ENCODE measurements around the gene ADAM15.

ADAM15 gene

DNA sequence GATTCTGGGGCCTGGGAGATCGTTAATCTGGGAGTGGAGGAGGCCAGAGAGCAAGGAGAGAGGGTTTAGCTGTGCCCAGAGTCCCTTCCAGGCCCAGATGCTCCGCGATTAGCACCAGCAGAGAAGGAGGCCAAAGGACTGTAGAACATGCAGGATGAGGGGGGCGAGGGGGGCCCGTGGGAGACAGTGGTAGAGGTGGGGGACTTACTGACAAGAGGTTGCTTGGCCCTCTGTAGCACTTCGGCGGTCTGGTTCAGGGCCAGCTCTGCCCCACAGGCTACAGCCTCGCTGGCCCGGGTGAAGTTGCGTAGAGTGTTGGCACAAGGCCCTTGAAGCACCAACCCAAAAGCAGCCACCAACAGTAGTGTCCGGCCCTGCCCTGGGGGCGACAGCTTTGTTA, 18.2 kb upstream of the ADAM15 start:
- DNase-seq: no peak

DNA sequence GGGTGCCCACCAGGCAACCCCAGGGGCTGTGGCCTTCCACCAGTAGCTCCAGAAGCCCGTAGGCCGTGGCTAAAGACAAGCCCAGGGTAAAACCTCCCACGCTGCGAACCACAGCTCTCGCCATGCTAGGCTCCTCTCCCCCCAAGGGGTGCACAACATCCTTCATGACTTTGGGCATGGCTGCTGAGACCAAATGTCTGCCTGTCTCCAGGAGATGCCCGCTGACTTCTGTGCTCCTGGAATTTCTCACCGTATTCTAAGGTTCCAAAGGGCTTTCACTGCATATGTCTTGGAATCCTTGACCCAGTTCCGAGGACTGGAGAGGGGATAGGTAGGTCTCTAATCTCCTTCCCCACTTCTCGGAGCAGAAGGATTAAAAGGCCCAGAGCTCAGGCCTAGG, 17.6 kb upstream of the ADAM15 start, which contains the start of the genes DCST1 and DCST2:
Gene DCST1 (plus strand): TSS at position 301 of the 400 bp plus-strand sequence. CDS start 213 bp downstream, outside the sequence.
Gene DCST2 (minus strand): TSS at position 258 of the 400 bp plus-strand sequence. CDS start 80 bp downstream, at position 178.
- DNase-seq: no peak

DNA sequence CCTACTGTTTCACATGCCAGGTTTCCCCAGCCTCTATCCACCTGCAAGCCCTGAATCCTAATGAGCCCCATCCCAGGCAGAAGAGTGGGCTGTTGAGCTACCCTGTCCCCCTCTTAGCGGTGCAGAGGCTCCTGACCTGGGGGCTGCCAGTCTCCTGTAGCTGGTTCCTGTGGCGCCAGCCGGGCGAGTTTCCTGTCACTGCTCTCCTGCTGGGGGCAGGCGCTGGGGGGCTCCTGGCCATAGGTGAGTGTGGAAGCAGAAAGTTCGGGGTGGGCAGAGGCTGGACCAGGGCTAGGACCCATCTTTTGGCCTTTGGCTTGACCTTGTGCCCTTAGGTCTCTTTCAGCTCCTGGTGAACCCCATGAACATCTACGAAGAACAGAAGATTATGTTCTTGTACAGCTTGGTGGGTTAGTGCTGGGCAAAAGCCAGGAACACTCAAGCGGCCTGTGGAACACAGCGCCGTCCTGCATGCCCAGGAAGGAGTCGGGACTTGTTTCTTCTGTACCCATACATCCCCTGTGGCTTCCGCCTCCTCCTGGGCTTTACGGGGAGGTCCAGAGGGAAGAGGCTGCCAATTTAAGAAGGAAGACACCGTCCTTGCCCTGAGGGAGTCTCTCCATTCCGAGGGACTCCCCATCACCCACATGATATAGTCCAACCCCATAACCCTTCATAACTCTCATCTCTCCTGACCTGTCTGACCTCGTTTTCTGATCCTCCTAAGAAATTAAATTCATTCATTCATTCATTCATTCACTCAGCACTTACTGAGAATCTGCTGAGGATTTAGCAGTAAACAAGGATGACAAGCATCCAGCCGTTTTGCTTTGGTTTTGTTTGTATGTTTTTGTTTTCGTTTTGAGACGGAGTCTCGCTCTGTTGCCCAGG, 16.6 kb upstream of the ADAM15 start:
- DNase-seq: no peak

DNA sequence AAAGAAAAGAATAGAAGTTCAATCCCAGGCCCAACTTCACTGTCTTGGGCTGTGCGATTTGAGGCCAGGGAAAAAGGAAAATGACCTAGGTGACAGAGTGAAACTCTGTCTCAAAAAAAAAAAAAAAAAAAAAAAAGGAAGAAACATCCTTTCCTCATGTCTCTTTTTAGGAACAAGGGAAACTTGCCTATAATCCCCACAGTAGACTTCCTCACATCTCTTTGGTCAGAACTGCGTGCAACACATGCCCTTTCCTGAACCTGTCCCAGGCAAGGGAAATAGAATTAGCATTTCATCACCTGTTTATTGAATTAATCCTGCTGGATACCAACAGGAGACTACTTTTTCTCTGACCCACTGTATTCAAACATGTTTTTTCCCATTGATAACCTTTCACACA, 15.2 kb upstream of the ADAM15 start:
- DNase-seq: no peak

DNA sequence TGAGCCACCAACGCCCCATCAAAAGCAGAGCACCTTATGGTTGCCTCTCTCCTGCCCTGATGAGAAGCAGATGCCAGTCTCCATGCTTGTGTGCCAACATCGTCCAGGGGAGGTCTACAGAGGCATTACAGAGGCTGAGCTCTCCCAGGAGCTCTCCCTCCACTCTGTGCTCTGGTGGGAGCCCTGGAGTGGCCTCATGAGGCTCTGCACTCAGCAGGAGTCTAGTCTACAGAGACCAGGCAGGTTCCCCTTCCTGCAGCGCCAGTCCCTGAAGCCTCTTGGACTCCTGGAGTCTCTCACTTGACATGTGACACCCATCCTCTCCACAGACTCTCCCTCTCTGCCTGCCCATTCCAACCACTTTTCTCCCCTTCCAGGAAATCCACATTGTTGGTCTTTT, 14.1 kb upstream of the ADAM15 start:
- no peak for DNase-seq

DNA sequence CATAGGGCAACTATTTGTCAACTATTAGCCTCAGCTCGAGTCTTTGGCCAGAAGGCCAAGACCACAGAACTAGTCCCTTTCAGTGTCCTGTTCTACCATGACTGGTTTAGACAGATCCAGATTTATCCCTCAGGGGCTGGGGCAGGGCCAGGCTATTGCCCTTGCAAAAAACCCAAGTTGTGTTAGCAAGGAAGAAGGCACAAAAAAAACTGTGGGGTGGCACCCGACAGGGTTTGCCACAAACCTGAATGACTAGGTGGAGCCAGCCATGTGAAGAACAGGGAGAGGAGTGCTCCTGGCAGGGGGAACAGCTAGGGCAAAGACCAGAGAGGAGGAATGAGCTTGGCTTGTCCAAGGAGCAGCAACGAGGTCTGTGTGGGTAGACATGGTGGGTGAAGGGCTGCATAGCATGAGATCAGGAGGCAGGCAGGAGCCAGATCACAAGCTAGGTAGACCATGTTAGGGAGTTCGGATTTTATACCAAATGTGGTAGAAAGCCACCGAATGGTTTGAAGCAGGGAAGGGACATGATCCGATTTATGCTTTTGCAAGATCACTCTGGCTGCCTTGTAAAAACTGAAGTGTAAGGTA, 13.2 kb upstream of the ADAM15 start:
- DNase-seq: no peak

DNA sequence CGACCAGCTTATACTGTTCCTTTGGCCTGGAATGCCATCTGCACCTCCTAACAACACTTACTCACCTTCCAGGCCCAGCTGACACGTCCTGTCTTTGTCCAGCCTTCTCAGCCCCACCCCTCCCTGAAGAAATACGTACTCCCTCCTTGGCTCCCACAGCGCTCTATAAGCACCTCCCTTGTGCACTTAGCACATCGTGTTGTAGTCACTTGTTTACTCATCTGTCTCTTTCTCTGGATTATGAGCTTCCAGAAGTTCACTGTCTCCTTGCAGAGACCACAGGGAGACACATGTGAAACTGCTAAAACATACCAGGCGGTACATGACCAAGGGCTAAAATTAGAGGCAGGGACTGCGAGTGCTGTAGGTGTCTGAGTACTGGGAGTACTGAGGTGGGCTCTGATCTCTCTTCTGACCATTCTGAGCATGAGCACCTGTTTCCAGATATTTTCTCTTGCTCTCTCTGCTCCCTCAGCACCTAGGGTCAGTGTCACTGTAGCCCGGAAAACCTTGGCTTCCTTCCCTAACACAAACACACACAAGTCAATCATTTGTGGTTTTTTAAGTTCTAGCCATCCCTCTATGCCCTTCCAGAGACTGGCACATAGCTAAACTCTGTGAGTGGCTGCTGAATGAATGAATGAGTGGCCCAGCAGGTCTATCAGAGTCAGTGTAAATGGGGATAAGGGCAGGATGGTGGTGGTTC, 12.4 kb upstream of the ADAM15 start:
- DNase-seq: no peak

DNA sequence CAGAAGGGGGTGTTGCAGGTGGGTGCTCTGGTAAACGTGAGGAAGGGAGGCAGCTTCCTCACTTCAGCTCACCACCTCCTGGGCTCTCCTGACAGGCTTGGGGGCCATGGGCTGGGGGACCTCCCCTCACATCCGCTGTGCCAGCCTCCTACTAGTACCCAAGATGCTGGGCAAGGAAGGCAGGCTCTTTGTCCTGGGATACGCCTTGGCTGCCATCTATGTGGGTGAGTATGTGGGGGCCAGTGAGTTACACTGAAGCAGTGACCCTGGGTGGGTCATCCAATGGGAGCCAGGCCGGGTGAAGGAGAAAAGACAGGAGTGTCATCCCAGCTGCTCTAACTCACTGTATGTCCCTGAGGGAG, 11.8 kb upstream of the ADAM15 start:
- DNase-seq: no peak

DNA sequence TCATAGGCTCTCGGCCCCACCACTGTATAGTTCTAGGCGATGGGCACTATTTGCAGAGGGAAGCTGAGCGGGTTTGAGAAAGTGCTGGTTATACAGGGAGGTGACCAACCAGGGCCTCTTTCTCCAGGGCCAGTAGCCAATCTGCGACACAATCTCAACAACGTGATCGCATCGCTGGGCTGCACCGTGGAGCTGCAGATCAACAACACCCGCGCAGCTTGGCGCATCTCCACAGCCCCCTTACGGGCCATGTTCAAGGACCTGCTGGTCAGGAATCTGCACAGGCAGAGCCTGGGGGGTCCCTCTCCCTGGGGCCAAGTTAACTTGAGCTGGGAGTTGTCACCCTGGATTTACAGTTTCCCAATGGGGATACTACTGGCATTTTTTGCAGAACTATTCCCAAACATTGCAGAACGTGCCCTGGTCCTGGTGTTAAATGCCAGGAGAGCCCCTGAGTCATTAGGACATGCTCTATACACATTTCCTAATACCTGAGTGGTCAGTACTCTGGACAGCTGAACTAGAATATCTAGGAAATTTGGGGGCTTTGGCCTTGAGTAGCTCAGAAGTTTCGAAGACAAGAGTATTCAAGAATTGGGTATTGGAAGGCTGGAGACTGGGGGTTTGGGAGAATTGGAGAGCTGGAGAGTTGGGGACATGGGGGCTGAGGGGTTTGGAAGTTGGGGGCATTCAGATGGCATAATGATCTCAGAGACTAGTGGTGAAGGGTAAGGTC, 10.6 kb upstream of the ADAM15 start:
- DNase-seq: no peak

DNA sequence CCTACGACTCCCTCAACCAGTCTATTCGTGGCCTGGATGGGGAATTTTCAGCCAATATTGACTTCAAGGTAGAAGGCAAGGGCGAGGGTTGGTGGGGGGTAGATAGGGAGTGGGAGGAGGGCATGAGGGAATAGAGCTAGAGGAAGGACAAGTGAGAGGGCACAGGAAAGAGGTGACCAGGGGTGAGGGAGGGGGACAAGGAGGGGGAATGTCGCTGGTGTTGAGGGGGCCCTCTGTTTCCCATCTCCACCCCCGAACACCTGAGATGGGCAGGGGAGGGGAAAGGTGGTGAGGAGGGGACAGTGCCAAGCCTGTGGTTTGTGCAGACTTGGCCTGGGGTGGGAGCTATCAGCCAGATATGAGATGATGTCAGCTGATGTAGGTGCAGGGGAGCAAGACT, 8.3 kb upstream of the ADAM15 start:
- no peak for DNase-seq

DNA sequence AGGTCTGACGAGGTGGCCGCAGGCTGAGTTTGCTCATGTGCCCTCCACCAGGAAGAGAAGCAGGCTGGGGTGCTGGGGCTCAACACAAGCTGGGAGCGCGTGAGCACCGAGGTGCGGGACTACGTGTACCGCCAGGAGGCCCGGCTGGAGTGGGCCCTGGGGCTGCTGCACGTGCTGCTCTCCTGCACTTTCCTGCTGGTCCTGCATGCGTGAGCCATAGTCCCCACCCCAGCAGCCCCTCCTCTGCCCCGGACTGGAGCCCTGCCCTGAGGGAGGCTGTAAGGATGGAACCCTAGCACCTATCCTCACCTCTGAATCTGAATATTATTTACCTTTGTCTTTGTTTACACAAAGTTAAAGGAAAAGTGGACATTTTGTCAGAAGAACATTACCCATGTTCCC, 7.8 kb upstream of the ADAM15 start:
- DNase-seq: no peak

DNA sequence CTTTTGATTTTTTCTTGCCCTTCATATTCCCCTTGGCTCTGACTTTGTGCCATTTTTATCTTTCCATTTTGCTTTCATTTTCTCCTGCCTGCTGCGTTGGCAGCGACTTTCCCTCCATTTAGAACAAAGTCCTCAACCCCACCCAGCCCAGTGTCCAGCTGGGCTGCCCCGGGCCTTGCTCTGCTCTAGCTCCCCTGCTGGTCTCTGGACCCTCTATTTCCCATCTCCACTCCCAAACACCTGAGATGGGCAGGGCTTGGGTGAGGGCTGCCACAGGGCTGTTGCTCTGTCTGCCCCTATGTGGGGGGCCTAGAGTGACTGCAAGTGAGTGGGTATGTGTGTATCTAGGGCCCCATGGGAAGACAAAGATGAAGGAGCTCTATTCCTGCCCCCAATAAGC, 7.3 kb upstream of the ADAM15 start:
- no peak for DNase-seq

DNA sequence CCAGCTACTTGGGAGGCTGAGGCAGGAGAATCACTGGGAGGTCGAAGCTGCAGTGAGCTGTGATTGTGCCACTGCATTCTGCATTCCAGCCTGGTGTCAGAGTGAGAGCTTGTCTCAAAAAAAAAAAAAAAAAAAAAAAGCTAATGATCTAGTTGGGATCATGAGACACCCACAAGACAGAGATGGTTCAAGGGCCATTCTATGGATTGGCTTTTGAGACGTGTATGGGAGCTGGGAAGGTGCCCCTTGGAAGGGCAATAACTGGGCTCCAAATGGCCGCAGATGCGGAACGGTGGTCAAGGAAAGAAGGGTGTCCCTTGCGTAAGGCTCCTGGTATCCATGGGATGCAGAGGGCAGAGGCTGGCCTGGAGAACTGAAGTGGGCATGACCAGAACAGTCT, 6.8 kb upstream of the ADAM15 start:
- DNase-seq: no peak

DNA sequence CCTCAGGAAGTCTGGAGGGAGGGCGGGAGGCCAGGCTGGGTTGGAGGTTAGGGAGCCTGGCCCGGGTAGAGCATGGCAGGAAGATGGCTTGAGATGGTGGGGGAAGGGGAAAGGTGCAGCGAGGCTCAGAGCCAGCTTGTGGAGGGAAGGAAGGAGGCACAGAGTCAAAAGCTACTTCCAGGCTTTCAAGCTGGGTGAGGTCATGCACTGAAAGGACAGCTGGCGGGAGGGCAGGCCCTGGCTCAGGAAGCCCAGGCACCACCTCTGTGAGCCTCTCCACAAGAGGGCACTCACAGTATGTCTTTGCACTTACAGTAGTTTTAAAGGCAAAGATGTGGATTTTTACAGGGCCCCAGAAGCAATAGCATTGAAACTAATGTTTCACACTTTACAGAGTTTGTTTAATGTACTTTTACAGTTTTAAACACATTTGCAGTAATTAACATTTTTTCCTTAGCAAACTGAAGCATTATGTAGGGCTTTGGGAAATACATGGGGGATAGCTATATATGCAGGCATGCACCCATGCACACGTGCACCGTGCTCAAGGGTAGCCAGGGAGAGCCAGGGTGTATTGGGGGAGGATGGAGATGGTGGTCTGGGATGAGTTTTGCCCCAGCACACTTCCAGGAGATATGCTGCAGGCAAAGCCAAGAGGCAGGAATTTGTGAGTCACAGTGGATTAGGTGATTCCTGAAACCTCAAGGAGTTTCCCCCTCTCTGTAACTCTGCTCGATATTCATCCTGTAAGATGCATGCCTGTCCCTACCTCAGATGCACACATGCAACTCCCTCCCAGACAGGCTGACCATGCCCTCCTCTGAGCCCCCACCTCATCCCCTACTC, 6.1 kb upstream of the ADAM15 start:
- peak; percentile 38 to 53 for DNase-seq

DNA sequence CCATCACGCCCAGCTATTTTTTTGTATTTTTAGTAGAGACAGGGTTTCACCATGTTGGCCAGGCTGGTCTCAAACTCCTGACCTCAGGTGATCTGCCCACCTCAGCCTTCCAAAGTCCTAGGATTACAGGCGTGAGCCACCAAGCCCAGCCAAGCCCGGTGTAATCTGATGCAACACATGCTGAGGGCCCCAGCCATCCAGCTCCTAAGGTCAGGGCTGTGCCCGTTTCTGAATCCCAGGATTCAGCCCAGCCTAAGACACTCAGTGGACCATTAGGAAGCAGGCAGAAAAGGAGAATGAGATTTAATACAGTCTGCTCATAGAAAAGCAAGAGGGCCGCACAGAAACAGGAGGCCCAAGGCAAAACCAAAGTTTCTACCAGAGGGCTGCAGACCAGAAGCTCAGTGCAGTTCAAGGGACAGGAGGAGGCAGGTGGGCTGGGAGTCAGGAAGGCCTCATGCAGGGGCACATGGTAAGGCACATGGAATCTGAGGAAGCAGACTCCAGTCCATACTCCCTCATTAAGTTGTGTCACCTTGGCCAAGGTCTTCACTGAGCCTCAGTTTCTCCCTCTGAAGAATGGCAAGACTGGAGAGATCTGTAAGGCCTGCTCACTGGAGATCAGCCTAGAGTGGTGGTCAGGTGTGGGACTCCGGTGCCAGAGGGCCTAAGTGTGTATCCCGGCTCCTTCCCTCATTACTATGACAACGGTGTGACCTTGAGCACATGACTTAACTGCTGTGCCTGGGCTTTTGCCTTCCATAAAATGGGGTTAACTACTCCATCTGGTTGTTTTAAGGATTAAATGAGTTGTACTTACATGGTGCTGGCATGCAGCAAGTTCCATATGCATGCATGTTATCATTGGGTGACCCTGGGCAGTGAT, 2.4 kb upstream of the ADAM15 start:
- DNase-seq: no peak

DNA sequence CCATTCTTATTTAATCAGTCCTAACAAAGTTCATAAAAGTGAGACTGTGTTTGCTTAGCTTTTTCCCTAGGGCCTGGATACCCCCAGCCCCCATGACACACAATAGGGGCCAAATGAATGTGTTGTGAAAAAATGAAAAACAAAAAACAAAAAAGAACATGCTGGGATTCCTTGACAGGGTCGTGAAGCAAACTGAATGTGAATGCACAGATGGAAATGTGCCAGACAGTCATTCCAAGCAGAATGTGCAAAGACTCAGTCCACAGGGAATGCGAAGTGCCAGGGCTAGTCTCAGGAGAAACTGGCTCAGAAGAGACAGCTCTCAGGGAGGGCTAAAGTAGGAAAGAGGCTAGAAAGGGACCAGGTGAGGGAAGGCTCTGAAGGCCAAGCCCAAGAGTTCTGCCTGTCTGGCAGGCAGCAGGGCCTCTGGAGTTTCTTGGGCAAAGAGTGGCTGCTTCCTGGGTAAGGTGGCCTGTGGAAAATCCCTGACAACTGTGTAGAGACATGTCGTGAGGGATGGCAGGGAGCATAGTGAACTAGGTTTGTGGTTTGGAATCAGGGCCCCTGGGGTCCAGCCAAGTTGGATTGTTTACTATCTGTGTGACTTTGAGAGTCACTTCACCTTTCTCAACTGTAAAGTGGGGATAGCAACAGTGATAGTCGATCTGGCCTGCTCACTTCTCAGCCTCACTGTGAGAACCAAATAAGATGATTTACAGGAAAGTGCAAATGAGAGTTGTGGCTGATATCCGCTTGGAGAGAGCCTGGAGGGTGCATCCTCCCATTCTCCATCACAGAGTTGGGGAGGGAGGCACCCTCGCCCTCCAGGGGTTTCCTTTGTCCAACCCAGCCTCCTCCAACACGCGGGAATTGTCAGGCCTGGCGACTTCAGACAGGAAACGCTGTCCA, 1.2 kb upstream of the ADAM15 start:
- DNase-seq: no peak

DNA sequence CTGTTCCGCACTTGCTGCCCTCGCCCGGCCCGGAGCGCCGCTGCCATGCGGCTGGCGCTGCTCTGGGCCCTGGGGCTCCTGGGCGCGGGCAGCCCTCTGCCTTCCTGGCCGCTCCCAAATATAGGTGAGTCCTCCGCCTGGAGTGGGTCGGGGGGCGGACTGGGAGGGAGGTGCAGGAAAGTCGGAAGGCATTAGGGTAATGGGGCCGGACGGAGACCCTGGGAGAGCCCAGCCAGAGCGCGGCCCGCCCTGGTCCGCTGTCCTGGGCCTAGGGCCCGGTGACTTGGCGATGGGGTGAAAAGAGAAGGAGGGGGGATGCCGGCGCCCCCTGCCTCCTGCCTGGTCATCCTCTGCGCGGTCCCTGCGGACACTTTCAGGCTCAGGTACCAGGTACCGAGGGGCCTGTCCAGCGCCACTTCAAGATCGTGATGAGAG, 243 bp downstream of the ADAM15 start:
- DNase-seq: no peak

DNA sequence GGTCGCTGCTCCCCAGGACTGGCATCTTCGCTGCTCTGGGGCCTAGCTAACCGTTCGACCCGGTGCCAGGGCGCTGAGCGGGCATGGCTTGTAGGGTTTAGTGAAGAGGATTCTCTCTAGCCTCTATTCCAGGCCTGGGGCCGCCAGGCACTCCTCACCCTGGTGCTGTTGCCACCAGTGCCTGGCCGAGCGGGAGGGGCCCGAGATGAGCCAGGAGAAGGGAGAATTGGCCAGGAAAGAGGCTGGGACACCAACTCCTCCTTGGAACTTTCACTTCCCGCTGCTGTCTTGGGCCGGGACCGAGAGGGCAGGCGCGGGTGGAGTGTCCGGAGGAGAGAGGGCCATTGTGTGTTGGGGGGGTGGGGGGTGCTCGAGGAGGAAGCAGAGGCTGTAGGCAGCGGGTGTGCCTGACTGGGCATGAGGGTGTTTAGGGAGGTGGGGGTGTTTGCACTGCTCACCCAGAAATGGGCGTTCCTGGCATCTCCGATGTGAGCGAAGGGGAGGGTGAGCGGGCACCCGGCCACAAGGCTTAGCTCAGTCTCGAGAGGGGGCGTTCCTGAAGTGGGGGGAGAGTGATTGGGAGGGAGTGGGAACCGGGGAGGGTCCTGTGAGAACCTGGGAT, 772 bp downstream of the ADAM15 start:
- peak; percentile 34 to 62 for DNase-seq

Data from stimulated activated CD4-positive, alpha-beta T cell treated with anti-CD3 and anti-CD28 coated beads, Interleukin-4, amount 100 ng/mL, for 4 hours (primary cell).